GM21825 (cell line): ENCODE data around the gene BRD7.

Experiments used
- ATAC-seq: cut with Tn5 transposase; IDR thresholded peaks from one replicate; pipeline ENCODE4 v1.9.1; 2021; ENCODE audit warnings: mild to moderate bottlenecking, moderate library complexity; ENCODE audit not compliant: unreplicated experiment

The BRD7 gene

GRCh38 chr16:50323335-50324011 lies 45.3 kb downstream of the BRD7 start:
- ATAC-seq: no peak

- ATAC-seq: no peak
Measured at GRCh38 chr16:50322333-50322732, 46.5 kb downstream of the BRD7 start.

GRCh38 chr16:50320310-50320709 lies 48.5 kb downstream of the BRD7 start:
- ATAC-seq: no peak

- ATAC-seq: no peak
Measured at GRCh38 chr16:50318796-50319578, 49.8 kb downstream of the BRD7 start.

- ATAC-seq: no peak
Measured at GRCh38 chr16:50316848-50317630, 51.7 kb downstream of the BRD7 start.

- no peak for ATAC-seq
Measured at GRCh38 chr16:50316102-50316847, 52.5 kb downstream of the BRD7 start.

- ATAC-seq: no peak
Measured at GRCh38 chr16:50315346-50315997, 53.3 kb downstream of the BRD7 start.

GRCh38 chr16:50314665-50315064 lies 54.1 kb downstream of the BRD7 start:
- no peak for ATAC-seq

- no peak for ATAC-seq
Measured at GRCh38 chr16:50313596-50314478, 55.0 kb downstream of the BRD7 start.

- no peak for ATAC-seq
Measured at GRCh38 chr16:50311891-50312501, 56.8 kb downstream of the BRD7 start.

- ATAC-seq: no peak
Measured at GRCh38 chr16:50311134-50311528, 57.7 kb downstream of the BRD7 start.

GRCh38 chr16:50310308-50311133 lies 58.3 kb downstream of the BRD7 start:
- no peak for ATAC-seq

GRCh38 chr16:50309527-50310307 lies 59.1 kb downstream of the BRD7 start:
- no peak for ATAC-seq

- ATAC-seq: no peak
Measured at GRCh38 chr16:50309156-50309526, 59.6 kb downstream of the BRD7 start.

- ATAC-seq: no peak
Measured at GRCh38 chr16:50308237-50308965, 60.4 kb downstream of the BRD7 start.

GRCh38 chr16:50306287-50306686 lies 62.5 kb downstream of the BRD7 start:
- no peak for ATAC-seq
